ENCODE results near the gene WFIKKN2.
A peak's percentile ranks its signal among the peaks of the same experiment; 100 is the strongest.

Gene WFIKKN2

GRCh38 chr17:50861822-50862528 is 26.6 kb downstream of the WFIKKN2 start:
- H3K9ac ChIP-seq (ENCODE audit: low read depth, low read length), result no peak overlapping the region
- no peaks in the 10 kb centered on the region for H3K27me3 ChIP-seq (ENCODE audit: control insufficient read depth, insufficient read depth, low read length)
- H3K9me3 ChIP-seq (replicated peaks; ENCODE audit: low read length), result no peaks in the 10 kb centered on the region
- H3K4me3 ChIP-seq (ENCODE audit: low read length), result no peak overlapping the region
- H3K4me2 ChIP-seq (ENCODE audit: low read length), result no peak overlapping the region
- H3K4me1 ChIP-seq (ENCODE audit: control insufficient read depth, insufficient read depth, low read length), result peaks cover 24% of the 10 kb centered on the region
- H3K36me3 ChIP-seq (ENCODE audit: insufficient read depth, low read length), result peaks cover 27% of the 10 kb centered on the region

- Histone ChIP-seq H3K27me3 (ENCODE audit: control insufficient read depth, insufficient read depth, low read length) (no peaks in the 10 kb centered on the region), H3K4me3 (ENCODE audit: low read length) (peak overlapping the region; percentile 98), H3K4me1 (ENCODE audit: control insufficient read depth, insufficient read depth, low read length) (peaks cover 34% of the 10 kb centered on the region)
These were observed 27.9 kb downstream of the WFIKKN2 start for GRCh38 chr17:50863221-50863843.

GRCh38 chr17:50863931-50864330 is 28.5 kb downstream of the WFIKKN2 start:
- Histone ChIP-seq H3K4me3 (ENCODE audit: low read length) (peak overlapping the region; percentile 98), H3K9ac (ENCODE audit: low read depth, low read length) (peak overlapping the region; percentile 96), H3K36me3 (ENCODE audit: insufficient read depth, low read length) (peaks cover 27% of the 10 kb centered on the region), H3K9me3 (replicated peaks; ENCODE audit: low read length) (no peaks in the 10 kb centered on the region), H3K4me1 (ENCODE audit: control insufficient read depth, insufficient read depth, low read length) (peaks cover 35% of the 10 kb centered on the region), H3K27me3 (ENCODE audit: control insufficient read depth, insufficient read depth, low read length) (no peaks in the 10 kb centered on the region), H3K4me2 (ENCODE audit: low read length) (peak overlapping the region; percentile 93)

More at GRCh38 chr17:50863221-50863843, 27.9 kb downstream of the WFIKKN2 start:
- no peaks in the 10 kb centered on the region for H3K9me3 ChIP-seq (replicated peaks; ENCODE audit: low read length)
- peaks cover 27% of the 10 kb centered on the region for H3K36me3 ChIP-seq (ENCODE audit: insufficient read depth, low read length)
- peak overlapping the region; percentile 93 for H3K4me2 ChIP-seq (ENCODE audit: low read length)
- peak overlapping the region; percentile 96 for H3K9ac ChIP-seq (ENCODE audit: low read depth, low read length)

GRCh38 chr17:50864747-50865059 is 29.3 kb downstream of the WFIKKN2 start:
- H3K9me3 ChIP-seq (replicated peaks; ENCODE audit: low read length), result no peaks in the 10 kb centered on the region
- H3K9ac ChIP-seq (ENCODE audit: low read depth, low read length), result peak overlapping the region; percentile 96
- H3K4me1 ChIP-seq (ENCODE audit: control insufficient read depth, insufficient read depth, low read length), result peaks cover 35% of the 10 kb centered on the region
- H3K4me2 ChIP-seq (ENCODE audit: low read length), result peak overlapping the region; percentile 93
- no peaks in the 10 kb centered on the region for H3K27me3 ChIP-seq (ENCODE audit: control insufficient read depth, insufficient read depth, low read length)
- H3K4me3 ChIP-seq (ENCODE audit: low read length), result peak overlapping the region; percentile 98
- H3K36me3 ChIP-seq (ENCODE audit: insufficient read depth, low read length), result peaks cover 27% of the 10 kb centered on the region

- Histone ChIP-seq H3K4me2 (ENCODE audit: low read length) (peak overlapping the region; percentile 93), H3K4me1 (ENCODE audit: control insufficient read depth, insufficient read depth, low read length) (peaks cover 35% of the 10 kb centered on the region), H3K4me3 (ENCODE audit: low read length) (peak overlapping the region; percentile 98), H3K9me3 (replicated peaks; ENCODE audit: low read length) (no peaks in the 10 kb centered on the region), H3K36me3 (ENCODE audit: insufficient read depth, low read length) (peaks cover 27% of the 10 kb centered on the region), H3K27me3 (ENCODE audit: control insufficient read depth, insufficient read depth, low read length) (no peaks in the 10 kb centered on the region), H3K9ac (ENCODE audit: low read depth, low read length) (peak overlapping the region; percentile 96)
These were observed 29.9 kb downstream of the WFIKKN2 start for GRCh38 chr17:50865060-50865867.

- H3K27me3 ChIP-seq (ENCODE audit: control insufficient read depth, insufficient read depth, low read length), result no peaks in the 10 kb centered on the region
- no peaks in the 10 kb centered on the region for H3K9me3 ChIP-seq (replicated peaks; ENCODE audit: low read length)
- peak overlapping the region; percentile 93 for H3K4me2 ChIP-seq (ENCODE audit: low read length)
- peak overlapping the region; percentile 98 for H3K4me3 ChIP-seq (ENCODE audit: low read length)
- peaks cover 27% of the 10 kb centered on the region for H3K36me3 ChIP-seq (ENCODE audit: insufficient read depth, low read length)
- H3K4me1 ChIP-seq (ENCODE audit: control insufficient read depth, insufficient read depth, low read length), result peaks cover 35% of the 10 kb centered on the region
- peak overlapping the region; percentile 96 for H3K9ac ChIP-seq (ENCODE audit: low read depth, low read length)
These were observed 30.5 kb downstream of the WFIKKN2 start for GRCh38 chr17:50865868-50866260.

- H3K36me3 ChIP-seq (ENCODE audit: insufficient read depth, low read length), result peaks cover 23% of the 10 kb centered on the region
- peak within 1 kb of the TSS; percentile 93 for H3K4me2 ChIP-seq (ENCODE audit: low read length)
- peaks cover 35% of the 10 kb centered on the region for H3K4me1 ChIP-seq (ENCODE audit: control insufficient read depth, insufficient read depth, low read length)
These were observed 31.0 kb downstream of the WFIKKN2 start, which contains the start of gene TOB1 for GRCh38 chr17:50866261-50866949. Gene TOB1, minus strand, starts transcription at chr17:50866354. Its CDS starts 2,337 bp downstream, at chr17:50864017.

GRCh38 chr17:50866950-50867362 is 31.6 kb downstream of the WFIKKN2 start:
- H3K4me2 ChIP-seq (ENCODE audit: low read length), result peak overlapping the region; percentile 84
- peak overlapping the region; percentile 91 for H3K9ac ChIP-seq (ENCODE audit: low read depth, low read length)
- peaks cover 31% of the 10 kb centered on the region for H3K4me1 ChIP-seq (ENCODE audit: control insufficient read depth, insufficient read depth, low read length)
- H3K4me3 ChIP-seq (ENCODE audit: low read length), result peak overlapping the region; percentile 73
- H3K36me3 ChIP-seq (ENCODE audit: insufficient read depth, low read length), result peaks cover 17% of the 10 kb centered on the region
- no peaks in the 10 kb centered on the region for H3K27me3 ChIP-seq (ENCODE audit: control insufficient read depth, insufficient read depth, low read length)
- H3K9me3 ChIP-seq (replicated peaks; ENCODE audit: low read length), result no peaks in the 10 kb centered on the region

More at GRCh38 chr17:50866261-50866949, 31.0 kb downstream of the WFIKKN2 start, which contains the start of gene TOB1:
- H3K27me3 ChIP-seq (ENCODE audit: control insufficient read depth, insufficient read depth, low read length), result no peaks in the 10 kb centered on the region
- peak within 1 kb of the TSS; percentile 98 for H3K4me3 ChIP-seq (ENCODE audit: low read length)
- H3K9me3 ChIP-seq (replicated peaks; ENCODE audit: low read length), result no peaks in the 10 kb centered on the region
- peak within 1 kb of the TSS; percentile 96 for H3K9ac ChIP-seq (ENCODE audit: low read depth, low read length)

- H3K9me3 ChIP-seq (replicated peaks; ENCODE audit: low read length), result no peaks in the 10 kb centered on the region
- H3K36me3 ChIP-seq (ENCODE audit: insufficient read depth, low read length), result peaks cover 11% of the 10 kb centered on the region
- H3K27me3 ChIP-seq (ENCODE audit: control insufficient read depth, insufficient read depth, low read length), result no peaks in the 10 kb centered on the region
- peak overlapping the region; percentile 84 for H3K4me2 ChIP-seq (ENCODE audit: low read length)
- peak overlapping the region; percentile 73 for H3K4me3 ChIP-seq (ENCODE audit: low read length)
- H3K4me1 ChIP-seq (ENCODE audit: control insufficient read depth, insufficient read depth, low read length), result peaks cover 28% of the 10 kb centered on the region
- peak overlapping the region; percentile 91 for H3K9ac ChIP-seq (ENCODE audit: low read depth, low read length)
These were observed 32.2 kb downstream of the WFIKKN2 start for GRCh38 chr17:50867363-50868139.

- peaks cover 24% of the 10 kb centered on the region for H3K4me1 ChIP-seq (ENCODE audit: control insufficient read depth, insufficient read depth, low read length)
- peak overlapping the region; percentile 84 for H3K4me2 ChIP-seq (ENCODE audit: low read length)
- H3K9me3 ChIP-seq (replicated peaks; ENCODE audit: low read length), result no peaks in the 10 kb centered on the region
- peaks cover 6% of the 10 kb centered on the region for H3K36me3 ChIP-seq (ENCODE audit: insufficient read depth, low read length)
- peak overlapping the region; percentile 76 for H3K9ac ChIP-seq (ENCODE audit: low read depth, low read length)
- peak overlapping the region; percentile 73 for H3K4me3 ChIP-seq (ENCODE audit: low read length)
- H3K27me3 ChIP-seq (ENCODE audit: control insufficient read depth, insufficient read depth, low read length), result no peaks in the 10 kb centered on the region
These were observed 32.7 kb downstream of the WFIKKN2 start for GRCh38 chr17:50868140-50868438.

All from skeletal muscle satellite cell (primary cell).